SU-DHL-6 (cell line): ENCODE results near the gene PDE4D.

Source experiments
- CTCF ChIP-seq: fragments of 200-600 bp; sonication (generic); IDR thresholded peaks from one replicate; pipeline ENCODE4 v1.5.1; 2017; ENCODE audit warnings: antibody characterized with exemption, mild to moderate bottlenecking, low read length, moderate library complexity; ENCODE audit not compliant: insufficient read depth, poor library complexity, severe bottlenecking
- EZH2phosphoT487 ChIP-seq: fragments of 200-600 bp; sonication (generic), shearing (Covaris generic); conservative IDR thresholded peaks from 2 replicates; pipeline ENCODE4 v1.6.1; 2018; ENCODE audit warnings: mild to moderate bottlenecking, antibody characterized with exemption, low read length, moderate library complexity, mixed read lengths

- TF ChIP-seq CTCF (no peak), EZH2phosphoT487 (no peak)
Measured at GRCh38 chr5:58933891-58934628, 959.5 kb downstream of the PDE4D start.
